ENCODE results near the gene PALM2AKAP2.

PALM2AKAP2 gene

DNA sequence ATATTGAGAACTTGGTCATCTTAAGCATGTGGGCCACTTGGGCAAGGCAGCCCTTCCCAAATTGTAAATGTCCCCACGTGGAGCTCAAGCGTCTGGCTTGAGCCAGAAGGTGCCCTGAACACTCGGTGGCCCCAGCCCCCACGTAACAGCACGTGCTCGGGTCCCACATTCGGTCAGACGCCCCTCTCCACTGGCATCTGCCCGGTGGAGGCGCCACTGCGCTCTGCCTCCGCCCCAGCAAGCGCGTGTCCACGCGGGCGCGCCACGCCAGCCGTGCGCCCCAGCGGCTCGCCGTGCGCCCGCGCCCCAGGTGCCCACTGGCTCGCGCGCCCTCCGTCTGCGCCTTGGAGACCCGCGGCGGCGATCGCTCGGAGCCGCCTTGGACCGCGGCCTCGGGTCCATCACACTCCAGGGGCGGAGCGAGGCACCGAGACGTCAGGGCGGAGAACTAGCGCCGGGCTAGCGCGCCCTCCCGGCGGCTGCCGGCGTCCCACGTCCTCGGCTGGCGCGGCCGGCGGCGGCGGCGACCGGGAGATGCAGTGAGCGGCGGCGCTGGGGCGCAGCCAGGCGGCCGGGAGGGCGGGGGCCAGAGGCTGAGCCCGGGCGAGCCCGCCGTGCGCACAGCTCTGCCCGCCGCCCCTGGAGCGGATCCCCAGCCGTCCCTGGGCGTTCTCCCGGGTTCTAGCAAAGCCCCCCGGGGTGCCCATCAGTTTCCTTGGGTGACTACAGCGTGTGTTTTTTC is at the start of gene PALM2AKAP2:
Gene PALM2AKAP2 (plus strand): TSS at position 488 of the 742 bp plus-strand sequence. CDS start 291 bp downstream, outside the sequence.
- H3K4me2 ChIP-seq = no peak within 1 kb of the TSS

DNA sequence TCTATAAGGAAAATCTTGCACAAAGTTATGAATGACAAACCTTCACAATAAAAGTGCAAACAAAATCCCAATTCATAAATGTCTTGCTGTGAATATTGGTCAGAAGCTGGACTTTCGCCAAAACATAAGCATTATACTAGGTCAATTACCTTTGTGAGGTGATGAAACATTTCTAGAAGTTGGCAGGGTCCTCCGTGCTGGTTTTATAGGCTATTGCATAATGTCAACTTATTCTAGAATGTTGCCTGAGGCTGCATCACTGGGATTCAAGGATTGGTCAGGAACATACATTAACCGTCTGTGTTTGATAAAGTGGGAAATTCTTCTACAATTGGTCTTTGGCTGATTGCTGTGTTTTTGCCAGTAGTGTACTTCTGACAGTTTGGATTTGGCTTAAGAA is 49.8 kb upstream of the PALM2AKAP2 start:
- Histone ChIP-seq H3K36me3 (ENCODE audit: insufficient read depth) (no peaks in the 10 kb centered on the region), H4K20me1 (ENCODE audit: insufficient read depth) (no peaks in the 10 kb centered on the region), H2AFZ (ENCODE audit: low read depth) (no peak overlapping the region), H3K9ac (no peak overlapping the region), H3K4me2 (no peak overlapping the region), H3K4me3 (IDR thresholded peaks at IDR 0.05; ENCODE audit: insufficient read depth, low read depth, low read length) (no peak overlapping the region), H3K27me3 (ENCODE audit: insufficient read depth, low read depth) (no peaks in the 10 kb centered on the region), H3K4me1 (ENCODE audit: low read depth, poor library complexity, severe bottlenecking) (peaks cover 12% of the 10 kb centered on the region), H3K79me2 (ENCODE audit: insufficient read depth, low read depth) (no peaks in the 10 kb centered on the region), H3K27ac (no peak overlapping the region)
- TF ChIP-seq, protein P1, sequence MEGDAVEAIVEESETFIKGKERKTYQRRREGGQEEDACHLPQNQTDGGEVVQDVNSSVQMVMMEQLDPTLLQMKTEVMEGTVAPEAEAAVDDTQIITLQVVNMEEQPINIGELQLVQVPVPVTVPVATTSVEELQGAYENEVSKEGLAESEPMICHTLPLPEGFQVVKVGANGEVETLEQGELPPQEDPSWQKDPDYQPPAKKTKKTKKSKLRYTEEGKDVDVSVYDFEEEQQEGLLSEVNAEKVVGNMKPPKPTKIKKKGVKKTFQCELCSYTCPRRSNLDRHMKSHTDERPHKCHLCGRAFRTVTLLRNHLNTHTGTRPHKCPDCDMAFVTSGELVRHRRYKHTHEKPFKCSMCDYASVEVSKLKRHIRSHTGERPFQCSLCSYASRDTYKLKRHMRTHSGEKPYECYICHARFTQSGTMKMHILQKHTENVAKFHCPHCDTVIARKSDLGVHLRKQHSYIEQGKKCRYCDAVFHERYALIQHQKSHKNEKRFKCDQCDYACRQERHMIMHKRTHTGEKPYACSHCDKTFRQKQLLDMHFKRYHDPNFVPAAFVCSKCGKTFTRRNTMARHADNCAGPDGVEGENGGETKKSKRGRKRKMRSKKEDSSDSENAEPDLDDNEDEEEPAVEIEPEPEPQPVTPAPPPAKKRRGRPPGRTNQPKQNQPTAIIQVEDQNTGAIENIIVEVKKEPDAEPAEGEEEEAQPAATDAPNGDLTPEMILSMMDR (conservative IDR thresholded peaks at IDR 0.05; ENCODE audit: low read depth, low read length) = no peak

More for the DNA sequence above, at the start of gene PALM2AKAP2:
- Histone ChIP-seq H4K20me1 (ENCODE audit: insufficient read depth) (no peaks in the 10 kb centered on the region), H3K36me3 (ENCODE audit: insufficient read depth) (no peaks in the 10 kb centered on the region), H2AFZ (ENCODE audit: low read depth) (no peak within 1 kb of the TSS), H3K4me3 (IDR thresholded peaks at IDR 0.05; ENCODE audit: insufficient read depth, low read depth, low read length) (no peak within 1 kb of the TSS), H3K27ac (no peak within 1 kb of the TSS), H3K9ac (no peak within 1 kb of the TSS), H3K4me1 (ENCODE audit: low read depth, poor library complexity, severe bottlenecking) (peaks cover 4% of the 10 kb centered on the region), H3K27me3 (ENCODE audit: insufficient read depth, low read depth) (no peaks in the 10 kb centered on the region), H3K79me2 (ENCODE audit: insufficient read depth, low read depth) (no peaks in the 10 kb centered on the region)
- TF ChIP-seq, protein P1 (conservative IDR thresholded peaks at IDR 0.05; ENCODE audit: low read depth, low read length) = no peak

DNA sequence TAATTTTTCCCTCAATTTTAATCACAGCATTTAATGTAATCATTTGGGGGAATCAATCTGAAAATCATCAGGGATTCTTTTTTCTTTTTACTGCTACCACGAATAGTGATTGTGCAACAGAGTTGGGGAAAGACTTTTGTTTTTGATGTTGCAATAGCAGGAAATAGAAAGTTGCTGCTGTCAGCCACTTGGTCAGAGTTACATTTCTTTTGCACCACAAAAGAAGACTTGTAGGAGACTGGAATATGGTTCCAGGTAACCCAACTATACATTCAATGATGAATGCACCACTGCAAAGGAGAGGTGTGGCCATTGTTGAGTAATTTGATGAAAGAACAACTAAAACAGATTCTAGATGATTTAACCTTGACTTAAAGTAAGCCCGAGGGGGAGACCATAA is 46.3 kb upstream of the PALM2AKAP2 start:
- H4K20me1 ChIP-seq (ENCODE audit: insufficient read depth) = no peaks in the 10 kb centered on the region
- H3K4me3 ChIP-seq (IDR thresholded peaks at IDR 0.05; ENCODE audit: insufficient read depth, low read depth, low read length) = no peak overlapping the region
- H2AFZ ChIP-seq (ENCODE audit: low read depth) = no peak overlapping the region
- peak overlapping the region; percentile 19; the same call in 1 of the 2 replicates for H3K4me2 ChIP-seq
- no peaks in the 10 kb centered on the region for H3K27me3 ChIP-seq (ENCODE audit: insufficient read depth, low read depth)
- H3K27ac ChIP-seq = no peak overlapping the region
- TF ChIP-seq, protein P1 (conservative IDR thresholded peaks at IDR 0.05; ENCODE audit: low read depth, low read length) = no peak
- H3K36me3 ChIP-seq (ENCODE audit: insufficient read depth) = no peaks in the 10 kb centered on the region
- peaks cover 12% of the 10 kb centered on the region for H3K4me1 ChIP-seq (ENCODE audit: low read depth, poor library complexity, severe bottlenecking)
- H3K9ac ChIP-seq = no peak overlapping the region
- H3K79me2 ChIP-seq (ENCODE audit: insufficient read depth, low read depth) = no peaks in the 10 kb centered on the region

DNA sequence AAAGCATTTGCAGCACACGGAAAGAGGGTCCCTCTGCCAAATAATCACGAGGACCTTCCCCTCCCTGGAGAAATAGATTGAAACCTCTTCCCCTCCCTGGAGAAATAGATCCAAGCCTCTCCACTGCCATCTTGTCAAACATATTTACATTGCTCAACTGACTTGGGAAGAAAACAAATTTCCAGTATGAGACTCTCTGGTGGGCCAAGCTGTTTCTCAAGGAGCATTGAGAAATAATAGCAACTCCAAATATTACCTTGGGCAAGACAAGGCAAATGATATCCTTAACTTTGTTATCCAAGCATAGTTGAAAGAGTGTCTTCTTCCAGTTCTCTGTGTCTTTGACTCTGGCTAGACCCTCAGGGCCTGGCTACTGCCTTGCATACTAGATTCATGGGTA is 45.2 kb upstream of the PALM2AKAP2 start:
- Histone ChIP-seq H2AFZ (ENCODE audit: low read depth) (no peak overlapping the region), H4K20me1 (ENCODE audit: insufficient read depth) (no peaks in the 10 kb centered on the region), H3K4me3 (IDR thresholded peaks at IDR 0.05; ENCODE audit: insufficient read depth, low read depth, low read length) (no peak overlapping the region), H3K79me2 (ENCODE audit: insufficient read depth, low read depth) (no peaks in the 10 kb centered on the region), H3K27me3 (ENCODE audit: insufficient read depth, low read depth) (no peaks in the 10 kb centered on the region), H3K36me3 (ENCODE audit: insufficient read depth) (no peaks in the 10 kb centered on the region), H3K4me1 (ENCODE audit: low read depth, poor library complexity, severe bottlenecking) (peaks cover 12% of the 10 kb centered on the region), H3K4me2 (no peak overlapping the region), H3K27ac (no peak overlapping the region), H3K9ac (no peak overlapping the region)
- TF ChIP-seq, protein P1 (conservative IDR thresholded peaks at IDR 0.05; ENCODE audit: low read depth, low read length) = no peak
